ENCODE data around the gene MRPS12. TPM values are rescaled to one million over a fixed set of nuclear protein-coding genes. Genes with fewer than 3 reads are reported as not detected.

Gene MRPS12
- total RNA-seq, 1 experiment from 2014 or later, result 81.3 TPM

DNA sequence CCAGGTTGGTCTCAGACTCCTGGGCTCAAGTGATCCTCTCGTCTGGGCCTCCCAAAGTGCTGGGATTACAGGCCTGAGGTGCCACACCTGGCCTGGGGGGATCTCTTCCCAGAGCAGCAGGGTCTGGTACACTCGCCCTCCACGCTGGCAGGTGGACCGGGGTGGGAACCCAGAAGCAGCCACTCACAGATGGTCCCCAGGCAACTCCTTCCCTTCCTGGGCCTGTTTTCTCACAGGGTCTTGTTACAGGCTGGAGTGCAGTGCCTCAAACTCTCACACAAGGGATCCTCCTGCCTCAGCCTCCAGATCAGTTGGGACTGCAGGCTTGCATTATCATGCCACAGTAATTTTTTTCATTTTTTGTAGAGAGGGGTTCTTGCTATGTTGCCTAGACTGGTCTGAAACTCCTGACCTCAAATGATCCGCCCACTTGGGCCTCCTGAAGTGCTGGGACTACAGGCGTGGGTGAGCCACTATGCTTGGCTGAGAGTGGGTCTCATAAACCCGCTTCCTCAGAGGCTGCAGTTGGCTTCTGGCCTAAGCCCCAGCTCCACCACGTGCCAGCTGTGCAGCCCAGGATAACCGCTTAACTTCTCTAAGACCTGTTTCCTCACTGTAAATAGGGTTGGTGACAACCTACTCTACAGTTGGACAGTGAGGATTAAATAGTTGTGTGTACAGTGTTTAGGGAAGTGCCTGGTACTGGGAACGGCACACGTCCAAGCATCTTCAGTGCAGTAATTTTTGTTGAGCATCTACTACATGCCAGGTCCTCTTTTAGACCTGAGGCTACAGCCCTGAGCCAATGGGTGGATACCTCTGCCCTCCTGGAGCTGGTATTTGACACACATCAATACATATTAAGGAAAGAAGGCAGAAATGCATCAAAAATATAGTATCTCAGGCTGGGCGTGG is 17.9 kb upstream of the MRPS12 start:
- no CpG with 5 or more reads among the region's 12 CpGs for WGBS (ENCODE audit: extremely low coverage, insufficient read length, low lambda C conversion rate)
- Mint-ChIP-seq H3K27me3 (ENCODE audit: low read depth) (no peaks in the 10 kb centered on the region; the same call in 1 of the 2 replicates), H3K27ac (peak overlapping the region in 1 of 3 experiments; percentile 18; a peak in 1 of 7 replicates), H3K9me3 (peaks cover 0 to 2% of the 10 kb centered on the region in 2 experiments; a peak in 1 of 5 replicates), H3K4me3 (no peak overlapping the region), H3K36me3 (ENCODE audit: insufficient read depth in 1 of 3, low read depth in 3 of 3) (peaks cover 5 to 13% (median 8%) of the 10 kb centered on the region in 3 experiments; a peak in 6 of 7 replicates), H3K4me1 (peaks cover 3 to 4% of the 10 kb centered on the region in 2 experiments; a peak in 3 of 4 replicates)
- Histone ChIP-seq H3K27me3 (ENCODE audit: insufficient read depth, low read length) (no peaks in the 10 kb centered on the region), H3K9ac (ENCODE audit: extremely low read depth, insufficient read length, low read length) (no peak overlapping the region), H3K18ac (ENCODE audit: insufficient read length, low read depth, low read length) (no peak overlapping the region), H2AK5ac (ENCODE audit: insufficient read length, low read length) (no peak overlapping the region), H2BK12ac (ENCODE audit: insufficient read length, low read depth, low read length) (no peak overlapping the region), H3K4me1 (ENCODE audit: insufficient read depth, low read length) (no peaks in the 10 kb centered on the region; the same call in 1 of the 2 replicates), H3K4ac (ENCODE audit: low read depth, low read length) (no peak overlapping the region), H3T11ph (ENCODE audit: low read length) (no peak overlapping the region), H3K27ac (ENCODE audit: insufficient read length, low read depth, low read length) (no peak overlapping the region), H4K91ac (ENCODE audit: insufficient read length, low read depth, low read length) (no peak overlapping the region), H3K79me2 (ENCODE audit: insufficient read depth, low read length) (no peaks in the 10 kb centered on the region), H2BK5ac (ENCODE audit: insufficient read length, low read length) (no peak overlapping the region), H2AFZ (ENCODE audit: low read length) (no peak overlapping the region), H3K23ac (ENCODE audit: insufficient read length, low read depth, low read length) (no peak overlapping the region), H4K8ac (replicated peaks; ENCODE audit: insufficient read length, low read depth, low read length) (no peak overlapping the region), H3K4me2 (ENCODE audit: insufficient read depth, insufficient read length, low read length) (no peak overlapping the region), H3K14ac (ENCODE audit: insufficient read depth, low read length) (no peak overlapping the region), H2BK15ac (ENCODE audit: low read depth, low read length) (no peak overlapping the region), H4K20me1 (ENCODE audit: control insufficient read depth, insufficient read depth, insufficient read length) (no peaks in the 10 kb centered on the region), H2BK20ac (ENCODE audit: low read depth, low read length, poor library complexity, severe bottlenecking) (no peak overlapping the region), H3K79me1 (ENCODE audit: insufficient read depth, low read depth, low read length, poor library complexity, severe bottlenecking) (no peaks in the 10 kb centered on the region), H2BK120ac (ENCODE audit: low read depth, low read length, poor library complexity, severe bottlenecking) (no peak overlapping the region), H3K23me2 (ENCODE audit: insufficient read length, low read depth, low read length, poor library complexity, severe bottlenecking) (no peaks in the 10 kb centered on the region), H3K56ac (ENCODE audit: insufficient read length, low read depth, low read length) (no peak overlapping the region), H3K9me3 (ENCODE audit: control insufficient read depth, low read depth, low read length) (no peaks in the 10 kb centered on the region), H4K5ac (ENCODE audit: insufficient read length, low read depth, low read length) (no peak overlapping the region)
- DNase-seq, result no peak
- TF ChIP-seq, protein P1, sequence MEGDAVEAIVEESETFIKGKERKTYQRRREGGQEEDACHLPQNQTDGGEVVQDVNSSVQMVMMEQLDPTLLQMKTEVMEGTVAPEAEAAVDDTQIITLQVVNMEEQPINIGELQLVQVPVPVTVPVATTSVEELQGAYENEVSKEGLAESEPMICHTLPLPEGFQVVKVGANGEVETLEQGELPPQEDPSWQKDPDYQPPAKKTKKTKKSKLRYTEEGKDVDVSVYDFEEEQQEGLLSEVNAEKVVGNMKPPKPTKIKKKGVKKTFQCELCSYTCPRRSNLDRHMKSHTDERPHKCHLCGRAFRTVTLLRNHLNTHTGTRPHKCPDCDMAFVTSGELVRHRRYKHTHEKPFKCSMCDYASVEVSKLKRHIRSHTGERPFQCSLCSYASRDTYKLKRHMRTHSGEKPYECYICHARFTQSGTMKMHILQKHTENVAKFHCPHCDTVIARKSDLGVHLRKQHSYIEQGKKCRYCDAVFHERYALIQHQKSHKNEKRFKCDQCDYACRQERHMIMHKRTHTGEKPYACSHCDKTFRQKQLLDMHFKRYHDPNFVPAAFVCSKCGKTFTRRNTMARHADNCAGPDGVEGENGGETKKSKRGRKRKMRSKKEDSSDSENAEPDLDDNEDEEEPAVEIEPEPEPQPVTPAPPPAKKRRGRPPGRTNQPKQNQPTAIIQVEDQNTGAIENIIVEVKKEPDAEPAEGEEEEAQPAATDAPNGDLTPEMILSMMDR (conservative IDR thresholded peaks at IDR 0.05), result no peak

Data from H9 (cell line).